CD4-positive, alpha-beta T cell (primary cell): ENCODE results near the gene GARIN1A. TPM values are rescaled to one million over a fixed set of nuclear protein-coding genes. Genes with fewer than 3 reads are reported as not detected.
"Not testable (repeated sequence)": the region's sequence is repeated elsewhere in the genome, so short reads cannot be mapped to it uniquely, and the experiment has no call there.

Experiments used
- ATAC-seq: fragments of 200-7000 bp; cut with Tn5 transposase; one replicate; pipeline ENCODE4 v1.10.0; 2022; ENCODE audit warnings: mild to moderate bottlenecking; ENCODE audit not compliant: poor library complexity
- CTCF ChIA-PET: fragments of 350-600 bp; sonication (Branson Sonifier 250); formaldehyde crosslinking; loops from one replicate; lab custom pipeline; 2021; ENCODE audit warnings: antibody characterized with exemption, inconsistent platforms; lab: Charles Lee
- POLR2A ChIA-PET: fragments of 350-600 bp; sonication (Branson Sonifier 250); formaldehyde crosslinking; loops from one replicate; lab custom pipeline; 2021; ENCODE audit warnings: antibody characterized with exemption, inconsistent platforms; lab: Charles Lee
- DNase-seq, 14 experiments: peaks; one replicate each; pipeline ENCODE4 v3.0.0-alpha.2; 2013 to 2020; ENCODE audit warnings: mixed read lengths in 2 of 14
- H3K27ac ChIP-seq, 2 donors: one replicate each; pipeline versions ENCODE4 v1.5.1 to v1.7.0; 2013; ENCODE audit warnings: low read length in 2 of 2, low read depth in 1 of 2, mild to moderate bottlenecking in 1 of 2
- H3K27me3 ChIP-seq, 2 experiments: 1 replicate in 1 of 2; 2 replicates in 1 of 2; pipeline versions ENCODE4 v1.6.1 to v1.7.0; 2013; ENCODE audit warnings: low read length in 2 of 2, control low read depth in 1 of 2, mild to moderate bottlenecking in 1 of 2, moderate library complexity in 1 of 2; ENCODE audit not compliant: insufficient read depth in 2 of 2, control insufficient read depth in 1 of 2
- H3K36me3 ChIP-seq: one replicate; pipeline ENCODE4 v1.6.1; 2013; ENCODE audit warnings: low read length, control low read depth; ENCODE audit not compliant: insufficient read depth
- H3K4me1 ChIP-seq: one replicate; pipeline ENCODE4 v1.6.1; 2013; ENCODE audit warnings: low read length, control low read depth; ENCODE audit not compliant: insufficient read depth
- H3K4me3 ChIP-seq: one replicate; pipeline ENCODE4 v1.5.1; 2013; ENCODE audit warnings: mild to moderate bottlenecking, low read length, moderate library complexity
- H3K9me3 ChIP-seq, 2 experiments: 1 replicate in 1 of 2; 2 replicates in 1 of 2; pipeline versions ENCODE4 v1.6.1 to v1.7.0; 2013; ENCODE audit warnings: low read length in 2 of 2, mild to moderate bottlenecking in 2 of 2, control low read depth in 1 of 2, moderate library complexity in 1 of 2; ENCODE audit not compliant: control insufficient read depth in 1 of 2, insufficient read depth in 1 of 2
- H3K27ac Mint-ChIP-seq: one replicate; pipeline ENCODE4 v1.8.0; 2020; ENCODE audit warnings: mixed read lengths
- H3K27me3 Mint-ChIP-seq: one replicate; pipeline ENCODE4 v1.8.0; 2021; ENCODE audit warnings: mixed read lengths
- H3K36me3 Mint-ChIP-seq: one replicate; pipeline ENCODE4 v1.8.0; 2021; ENCODE audit warnings: low read depth, mixed read lengths
- H3K4me1 Mint-ChIP-seq: one replicate; pipeline ENCODE4 v1.8.0; 2021; ENCODE audit warnings: low read depth, mixed read lengths
- H3K4me3 Mint-ChIP-seq: one replicate; pipeline ENCODE4 v1.8.0; 2020; ENCODE audit warnings: mild to moderate bottlenecking, mixed read lengths
- H3K9me3 Mint-ChIP-seq: one replicate; pipeline ENCODE4 v1.8.0; 2020; ENCODE audit warnings: mixed read lengths
- CTCF ChIP-seq: fragments of 200-600 bp; IDR thresholded peaks from one replicate; pipeline ENCODE4 v1.8.0; 2022; ENCODE audit warnings: antibody characterized with exemption, mild to moderate bottlenecking
- intact Hi-C, 2 experiments: fragments of 100-400 bp; cut with DNase I in 1 of 2; cut with micrococcal nuclease in 1 of 2; formaldehyde crosslinking; loops; one replicate each; pipeline versions ENCODE4 v1.15.1 to v1.9.0; 2023 to 2025; cut with DNase I, micrococcal nuclease
- total RNA-seq, 174 experiments: library from RNA in 2 of 174; stranded (reverse) in 2 of 174; gene quantifications; one replicate each; pipeline ENCODE4 v1.2.3 and lab custom pipeline; 2021 to 2026

GARIN1A gene
- total RNA-seq, 2 experiments from 2014 or later: 0.71 to 0.73 TPM

DNA sequence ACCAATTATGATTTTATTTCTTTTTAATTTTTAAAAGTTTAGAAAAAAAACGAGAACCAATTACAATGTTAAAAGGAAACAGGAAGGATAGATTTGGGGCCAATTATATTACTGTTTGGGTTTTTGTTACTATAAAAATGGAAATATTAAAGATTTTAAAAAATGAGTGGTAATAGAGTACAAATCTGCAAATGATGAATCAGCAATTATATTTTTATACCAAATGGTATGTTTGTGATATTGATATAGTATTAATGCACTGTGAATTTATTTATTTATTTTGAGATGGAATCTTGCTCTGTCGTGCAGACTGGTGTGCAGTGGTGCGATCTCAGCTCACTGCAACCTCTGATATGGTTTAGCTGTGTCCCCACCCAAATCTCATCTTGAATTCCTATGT lies 11.5 kb upstream of the GARIN1A start:
- ATAC-seq: no peak
- H3K36me3 ChIP-seq: no peaks in the 10 kb centered on the region
- Mint-ChIP-seq H3K27ac (no peak overlapping the region), H3K9me3 (no peaks in the 10 kb centered on the region), H3K27me3 (no peaks in the 10 kb centered on the region), H3K4me1 (no peaks in the 10 kb centered on the region), H3K4me3 (no peak overlapping the region), H3K36me3 (peaks cover 20% of the 10 kb centered on the region)
- H3K4me1 ChIP-seq: no peaks in the 10 kb centered on the region
- ChIA-PET CTCF (no interaction called here), POLR2A (no interaction called here)
- H3K4me3 ChIP-seq: no peak overlapping the region
- peaks cover 6 to 8% of the 10 kb centered on the region in 2 experiments for H3K9me3 ChIP-seq
- DNase-seq: no peak
- no peaks in the 10 kb centered on the region for H3K27me3 ChIP-seq
- no peak for TF ChIP-seq CTCF
- intact Hi-C loops: no loop called here
- H3K27ac ChIP-seq: no peak overlapping the region

GRCh38 chr7:128661446-128661845 lies 10.6 kb upstream of the GARIN1A start:
- no peak overlapping the region for H3K27ac ChIP-seq
- ATAC-seq (no peak), DNase-seq (no peak)
- no peak for TF ChIP-seq CTCF
- Mint-ChIP-seq H3K27ac (no peak overlapping the region), H3K36me3 (peaks cover 20% of the 10 kb centered on the region), H3K27me3 (no peaks in the 10 kb centered on the region), H3K4me3 (no peak overlapping the region), H3K4me1 (no peaks in the 10 kb centered on the region), H3K9me3 (no peaks in the 10 kb centered on the region)
- POLR2A ChIA-PET: no interaction called here
- no peaks in the 10 kb centered on the region for H3K4me1 ChIP-seq
- peaks cover 6 to 8% of the 10 kb centered on the region in 2 experiments for H3K9me3 ChIP-seq
- CTCF ChIA-PET: no interaction called here
- intact Hi-C loops: no loop called here
- H3K4me3 ChIP-seq: no peak overlapping the region
- H3K27me3 ChIP-seq: no peaks in the 10 kb centered on the region
- no peaks in the 10 kb centered on the region for H3K36me3 ChIP-seq

DNA sequence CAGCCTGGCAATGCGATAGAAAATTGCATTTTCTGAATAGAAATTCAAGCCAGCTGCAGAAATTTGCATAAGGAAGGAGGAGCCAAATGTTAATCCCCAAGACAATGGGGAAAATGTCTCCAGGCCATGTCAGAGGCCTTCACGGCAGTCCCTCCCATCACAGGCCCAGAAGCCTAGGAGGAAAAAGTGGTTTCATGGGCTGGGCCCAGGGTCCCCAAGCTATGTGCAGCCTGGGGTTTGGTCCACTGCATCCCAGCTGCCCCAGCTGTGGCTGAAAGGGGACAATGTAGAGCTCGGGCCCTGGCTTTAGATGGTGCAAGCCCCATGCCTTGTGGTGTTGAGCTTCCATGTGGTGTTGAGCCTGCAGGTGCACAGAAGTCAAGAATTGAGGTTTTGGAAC lies 10.0 kb upstream of the GARIN1A start:
- Histone ChIP-seq H3K27ac (no peak overlapping the region), H3K4me3 (no peak overlapping the region), H3K36me3 (no peaks in the 10 kb centered on the region), H3K9me3 (peaks cover 6 to 8% of the 10 kb centered on the region in 2 experiments), H3K4me1 (no peaks in the 10 kb centered on the region), H3K27me3 (no peaks in the 10 kb centered on the region)
- H3K27me3 Mint-ChIP-seq: no peaks in the 10 kb centered on the region
- H3K36me3 Mint-ChIP-seq: peaks cover 20% of the 10 kb centered on the region
- no peaks in the 10 kb centered on the region for H3K4me1 Mint-ChIP-seq
- no peak for ATAC-seq
- ChIA-PET CTCF (no interaction called here), POLR2A (no interaction called here)
- intact Hi-C loops: no loop called here
- TF ChIP-seq CTCF: no peak
- H3K27ac Mint-ChIP-seq: no peak overlapping the region
- DNase-seq: no peak
- no peaks in the 10 kb centered on the region for H3K9me3 Mint-ChIP-seq
- no peak overlapping the region for H3K4me3 Mint-ChIP-seq

DNA sequence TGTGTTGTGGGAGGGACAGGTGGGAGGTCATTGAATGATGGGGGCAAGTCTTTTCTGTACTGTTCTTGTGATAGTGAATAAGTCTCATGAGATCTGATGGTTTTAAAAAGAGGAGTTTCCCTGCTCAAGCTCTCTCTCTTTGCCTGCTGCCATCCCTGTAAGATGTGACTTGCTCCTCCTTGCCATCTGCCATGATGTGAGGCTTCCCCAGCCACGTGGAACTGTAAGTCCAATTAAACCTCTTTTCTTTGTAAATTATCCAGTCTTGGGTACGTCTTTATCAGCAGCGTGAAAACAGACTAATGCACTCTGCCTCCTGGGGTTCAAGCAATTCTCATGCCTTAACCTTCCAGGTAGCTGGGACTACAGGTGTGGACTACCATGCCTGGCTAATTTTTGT lies 8.9 kb upstream of the GARIN1A start:
- H3K27me3 Mint-ChIP-seq, H3K27me3 ChIP-seq, H3K9me3 ChIP-seq, H3K4me1 ChIP-seq, H3K4me3 Mint-ChIP-seq, DNase-seq, intact Hi-C loops, H3K9me3 Mint-ChIP-seq, H3K27ac Mint-ChIP-seq, CTCF ChIA-PET, H3K27ac ChIP-seq, POLR2A ChIA-PET, ATAC-seq, H3K36me3 ChIP-seq, H3K4me1 Mint-ChIP-seq, H3K4me3 ChIP-seq: not testable (repeated sequence)
- H3K36me3 Mint-ChIP-seq: peaks cover 20% of the 10 kb centered on the region
